HepG2 (cell line): Measurements from ENCODE around the gene DNASE2B.

ENCODE experiments used
- CREB1 ChIP-seq, 2 experiments: fragments of 450-650 bp in 1 of 2; IDR thresholded peaks; 2 replicates each; pipeline ENCODE4 v1.6.1; 2016 to 2017; ENCODE audit warnings: control low read depth in 1 of 2, mild to moderate bottlenecking in 1 of 2, missing compliant biosample characterization in 1 of 2, missing genetic modification characterization in 1 of 2
- CTCF ChIP-seq: sonication (generic); formaldehyde crosslinking; IDR thresholded peaks from 2 replicates; pipeline ENCODE4 v1.5.0; 2020; ENCODE audit warnings: mild to moderate bottlenecking, missing genetic modification reagents, moderate library complexity
- NRL ChIP-seq: sonication (generic); formaldehyde crosslinking; IDR thresholded peaks from 2 replicates; pipeline ENCODE4 v1.5.0; 2020; ENCODE audit warnings: missing genetic modification reagents, mild to moderate bottlenecking, moderate library complexity, borderline replicate concordance
- PAX8 ChIP-seq: sonication (generic); formaldehyde crosslinking; IDR thresholded peaks from 2 replicates; pipeline ENCODE4 v1.8.0; 2022; ENCODE audit warnings: mild to moderate bottlenecking, missing genetic modification reagents, borderline replicate concordance
- TFAP4 ChIP-seq: sonication (generic); IDR thresholded peaks from 2 replicates; pipeline ENCODE4 v1.6.1; 2016; ENCODE audit warnings: low read depth, borderline replicate concordance
- ZBTB43 ChIP-seq: sonication (generic); formaldehyde crosslinking; conservative IDR thresholded peaks from 2 replicates; pipeline ENCODE4 v1.4.0; 2020; ENCODE audit warnings: missing genetic modification reagents

- TF ChIP-seq ZBTB43 (CRISPR knock-in tag): no peak
- no peak for TF ChIP-seq CREB1 (IDR thresholded peaks at IDR 0.05)
- no peak for TF ChIP-seq CREB1 (CRISPR knock-in tag; IDR thresholded peaks at IDR 0.05)
- TF ChIP-seq CTCF: no peak
- no peak for TF ChIP-seq NRL (CRISPR knock-in tag)
- TF ChIP-seq TFAP4: no peak
- no peak for TF ChIP-seq PAX8 (CRISPR knock-in tag)
These were observed 32.3 kb downstream of the DNASE2B start for GRCh38 chr1:84430546-84430945.
